CD4-positive, alpha-beta T cell (primary cell): ENCODE measurements around the gene AXIN2. TPM values are rescaled to one million over a fixed set of nuclear protein-coding genes. Genes with fewer than 3 reads are reported as not detected.

ENCODE experiments used
- ATAC-seq: fragments of 200-7000 bp; cut with Tn5 transposase; one replicate; pipeline ENCODE4 v1.10.0; 2022; ENCODE audit warnings: mild to moderate bottlenecking; ENCODE audit not compliant: poor library complexity
- CTCF ChIA-PET: fragments of 350-600 bp; sonication (Branson Sonifier 250); formaldehyde crosslinking; loops from one replicate; lab custom pipeline; 2021; ENCODE audit warnings: antibody characterized with exemption, inconsistent platforms; lab: Charles Lee
- POLR2A ChIA-PET: fragments of 350-600 bp; sonication (Branson Sonifier 250); formaldehyde crosslinking; loops from one replicate; lab custom pipeline; 2021; ENCODE audit warnings: antibody characterized with exemption, inconsistent platforms; lab: Charles Lee
- DNase-seq, 14 experiments: peaks; one replicate each; pipeline ENCODE4 v3.0.0-alpha.2; 2013 to 2020; ENCODE audit warnings: mixed read lengths in 2 of 14
- H3K27ac ChIP-seq, 2 donors: one replicate each; pipeline versions ENCODE4 v1.5.1 to v1.7.0; 2013; ENCODE audit warnings: low read length in 2 of 2, low read depth in 1 of 2, mild to moderate bottlenecking in 1 of 2
- H3K27me3 ChIP-seq, 2 experiments: 1 replicate in 1 of 2; 2 replicates in 1 of 2; pipeline versions ENCODE4 v1.6.1 to v1.7.0; 2013; ENCODE audit warnings: low read length in 2 of 2, control low read depth in 1 of 2, mild to moderate bottlenecking in 1 of 2, moderate library complexity in 1 of 2; ENCODE audit not compliant: insufficient read depth in 2 of 2, control insufficient read depth in 1 of 2
- H3K36me3 ChIP-seq: one replicate; pipeline ENCODE4 v1.6.1; 2013; ENCODE audit warnings: low read length, control low read depth; ENCODE audit not compliant: insufficient read depth
- H3K4me1 ChIP-seq: one replicate; pipeline ENCODE4 v1.6.1; 2013; ENCODE audit warnings: low read length, control low read depth; ENCODE audit not compliant: insufficient read depth
- H3K4me3 ChIP-seq: one replicate; pipeline ENCODE4 v1.5.1; 2013; ENCODE audit warnings: mild to moderate bottlenecking, low read length, moderate library complexity
- H3K9me3 ChIP-seq, 2 experiments: 1 replicate in 1 of 2; 2 replicates in 1 of 2; pipeline versions ENCODE4 v1.6.1 to v1.7.0; 2013; ENCODE audit warnings: low read length in 2 of 2, mild to moderate bottlenecking in 2 of 2, control low read depth in 1 of 2, moderate library complexity in 1 of 2; ENCODE audit not compliant: control insufficient read depth in 1 of 2, insufficient read depth in 1 of 2
- H3K27ac Mint-ChIP-seq: one replicate; pipeline ENCODE4 v1.8.0; 2020; ENCODE audit warnings: mixed read lengths
- H3K27me3 Mint-ChIP-seq: one replicate; pipeline ENCODE4 v1.8.0; 2021; ENCODE audit warnings: mixed read lengths
- H3K36me3 Mint-ChIP-seq: one replicate; pipeline ENCODE4 v1.8.0; 2021; ENCODE audit warnings: low read depth, mixed read lengths
- H3K4me1 Mint-ChIP-seq: one replicate; pipeline ENCODE4 v1.8.0; 2021; ENCODE audit warnings: low read depth, mixed read lengths
- H3K4me3 Mint-ChIP-seq: one replicate; pipeline ENCODE4 v1.8.0; 2020; ENCODE audit warnings: mild to moderate bottlenecking, mixed read lengths
- H3K9me3 Mint-ChIP-seq: one replicate; pipeline ENCODE4 v1.8.0; 2020; ENCODE audit warnings: mixed read lengths
- CTCF ChIP-seq: fragments of 200-600 bp; IDR thresholded peaks from one replicate; pipeline ENCODE4 v1.8.0; 2022; ENCODE audit warnings: antibody characterized with exemption, mild to moderate bottlenecking
- intact Hi-C, 2 experiments: fragments of 100-400 bp; cut with DNase I in 1 of 2; cut with micrococcal nuclease in 1 of 2; formaldehyde crosslinking; loops; one replicate each; pipeline versions ENCODE4 v1.15.1 to v1.9.0; 2023 to 2025; cut with DNase I, micrococcal nuclease
- total RNA-seq, 174 experiments: library from RNA in 2 of 174; stranded (reverse) in 2 of 174; gene quantifications; one replicate each; pipeline ENCODE4 v1.2.3 and lab custom pipeline; 2021 to 2026

Gene AXIN2
- total RNA-seq, 2 experiments from 2014 or later: 47.9 to 49.8 TPM

GRCh38 chr17:65503557-65503956, 57.9 kb downstream of the AXIN2 start:
- ChIA-PET CTCF (no interaction called here), POLR2A (no interaction called here)
- Histone ChIP-seq H3K27me3 (no peaks in the 10 kb centered on the region), H3K27ac (no peak overlapping the region), H3K4me3 (no peak overlapping the region), H3K9me3 (no peaks in the 10 kb centered on the region), H3K4me1 (no peaks in the 10 kb centered on the region), H3K36me3 (no peaks in the 10 kb centered on the region)
- no peaks in the 10 kb centered on the region for H3K9me3 Mint-ChIP-seq
- no peaks in the 10 kb centered on the region for H3K27me3 Mint-ChIP-seq
- ATAC-seq (no peak), DNase-seq (no peak)
- H3K36me3 Mint-ChIP-seq: no peaks in the 10 kb centered on the region
- H3K4me1 Mint-ChIP-seq: no peaks in the 10 kb centered on the region
- H3K4me3 Mint-ChIP-seq: no peak overlapping the region
- H3K27ac Mint-ChIP-seq: no peak overlapping the region
- no peak for TF ChIP-seq CTCF
- intact Hi-C loops: no loop called here

- H3K27ac ChIP-seq: no peak overlapping the region
- no peaks in the 10 kb centered on the region for H3K27me3 ChIP-seq
- ChIA-PET POLR2A (no interaction called here), CTCF (interaction anchor here (0.6 to 1.0 kb wide), 2 partner anchors 12 to 14 kb away, joined by 3 to 6 read pairs; no protein-coding TSS in a partner anchor)
- Mint-ChIP-seq H3K27me3 (no peaks in the 10 kb centered on the region), H3K4me3 (no peak overlapping the region), H3K36me3 (no peaks in the 10 kb centered on the region), H3K27ac (no peak overlapping the region), H3K9me3 (no peaks in the 10 kb centered on the region), H3K4me1 (peaks cover 17% of the 10 kb centered on the region)
- no peaks in the 10 kb centered on the region for H3K36me3 ChIP-seq
- H3K4me3 ChIP-seq: no peak overlapping the region
- no peak for TF ChIP-seq CTCF
- H3K9me3 ChIP-seq: no peaks in the 10 kb centered on the region
- peaks cover 11% of the 10 kb centered on the region for H3K4me1 ChIP-seq
- intact Hi-C loops: no loop called here
- ATAC-seq (no peak), DNase-seq (no peak)
Observed at GRCh38 chr17:65498816-65499215, 62.6 kb downstream of the AXIN2 start.

- no peaks in the 10 kb centered on the region for H3K36me3 Mint-ChIP-seq
- no peak overlapping the region for H3K27ac ChIP-seq
- H3K27me3 ChIP-seq: no peaks in the 10 kb centered on the region
- peaks cover 17% of the 10 kb centered on the region for H3K4me1 Mint-ChIP-seq
- H3K27ac Mint-ChIP-seq: no peak overlapping the region
- ATAC-seq: no peak
- no peaks in the 10 kb centered on the region for H3K9me3 ChIP-seq
- DNase-seq: no peak
- peaks cover 11% of the 10 kb centered on the region for H3K4me1 ChIP-seq
- no peaks in the 10 kb centered on the region for H3K36me3 ChIP-seq
- no peak overlapping the region for H3K4me3 Mint-ChIP-seq
- no peaks in the 10 kb centered on the region for H3K27me3 Mint-ChIP-seq
- CTCF ChIA-PET: no interaction called here
- intact Hi-C loops: no loop called here
- POLR2A ChIA-PET: no interaction called here
- no peak overlapping the region for H3K4me3 ChIP-seq
- no peaks in the 10 kb centered on the region for H3K9me3 Mint-ChIP-seq
- no peak for TF ChIP-seq CTCF
Observed at GRCh38 chr17:65496801-65497200, 64.6 kb downstream of the AXIN2 start.
